Nephron (organoid): ENCODE measurements around the gene TFAM.
A peak's percentile ranks its signal among the peaks of the same experiment; 100 is the strongest.
"Not testable (repeated sequence)": the region's sequence is repeated elsewhere in the genome, so short reads cannot be mapped to it uniquely, and the experiment has no call there.

Source experiments
- H3K27ac Mint-ChIP-seq, 3 experiments: 2 replicates each; pipeline ENCODE4 v1.8.0; 2020; ENCODE audit warnings: mixed read lengths in 3 of 3, mild to moderate bottlenecking in 2 of 3, moderate library complexity in 1 of 3
- H3K27me3 Mint-ChIP-seq: 2 replicates; pipeline ENCODE4 v1.8.0; 2021; ENCODE audit warnings: low read depth, mild to moderate bottlenecking, moderate library complexity, mixed read lengths
- H3K36me3 Mint-ChIP-seq: 2 replicates; pipeline ENCODE4 v1.8.0; 2020; ENCODE audit warnings: low read depth, mixed read lengths
- H3K4me1 Mint-ChIP-seq: 2 replicates; pipeline ENCODE4 v1.8.0; 2020; ENCODE audit warnings: mixed read lengths
- H3K4me3 Mint-ChIP-seq, 3 experiments: 2 replicates each; pipeline ENCODE4 v1.8.0; 2020; ENCODE audit warnings: mild to moderate bottlenecking in 3 of 3, mixed read lengths in 3 of 3, moderate library complexity in 2 of 3
- H3K9me3 Mint-ChIP-seq: 2 replicates; pipeline ENCODE4 v1.8.0; 2020; ENCODE audit warnings: mixed read lengths
- TF ChIP-seq, protein P1 (sequence below), 3 experiments: fragments of 200-600 bp; sonication (generic); IDR thresholded peaks; one replicate each; pipeline ENCODE4 v1.5.0; 2021; ENCODE audit warnings: antibody characterized with exemption in 3 of 3; ENCODE audit not compliant: unreplicated experiment in 3 of 3

TFAM gene

DNA sequence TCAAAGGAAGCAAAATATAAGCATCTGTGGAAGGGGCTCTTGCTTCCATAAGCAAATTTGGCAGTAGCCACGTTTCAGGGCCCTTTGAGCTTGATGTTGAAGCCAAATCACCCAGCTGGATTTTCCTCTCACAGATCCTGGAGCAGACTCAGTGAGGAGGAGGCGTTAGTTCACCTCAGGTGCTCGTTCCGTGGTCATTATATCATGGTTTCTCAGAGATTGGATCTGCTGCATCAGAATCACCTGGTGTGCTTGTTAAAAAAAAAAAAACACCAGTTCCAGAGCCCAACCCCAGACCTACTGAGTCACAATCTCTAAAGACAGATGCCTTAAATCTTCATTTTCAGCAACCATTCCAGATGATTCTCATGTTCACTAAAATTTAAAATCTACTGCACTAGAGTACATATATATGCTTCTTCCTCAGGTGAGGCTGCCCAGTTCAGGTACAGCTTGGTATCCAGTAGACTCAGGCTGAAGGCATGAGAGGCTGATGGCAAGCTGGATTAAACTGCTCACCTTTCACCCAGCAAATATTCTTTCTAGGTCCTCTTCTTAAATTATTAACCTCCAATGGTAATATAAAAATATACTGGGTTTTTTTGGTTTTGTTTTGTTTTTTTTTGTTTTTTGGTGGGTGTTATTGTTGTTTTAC is 24.9 kb downstream of the TFAM start:
- H3K36me3 Mint-ChIP-seq, result no peaks in the 10 kb centered on the region
- peaks cover 4% of the 10 kb centered on the region for H3K4me1 Mint-ChIP-seq

DNA sequence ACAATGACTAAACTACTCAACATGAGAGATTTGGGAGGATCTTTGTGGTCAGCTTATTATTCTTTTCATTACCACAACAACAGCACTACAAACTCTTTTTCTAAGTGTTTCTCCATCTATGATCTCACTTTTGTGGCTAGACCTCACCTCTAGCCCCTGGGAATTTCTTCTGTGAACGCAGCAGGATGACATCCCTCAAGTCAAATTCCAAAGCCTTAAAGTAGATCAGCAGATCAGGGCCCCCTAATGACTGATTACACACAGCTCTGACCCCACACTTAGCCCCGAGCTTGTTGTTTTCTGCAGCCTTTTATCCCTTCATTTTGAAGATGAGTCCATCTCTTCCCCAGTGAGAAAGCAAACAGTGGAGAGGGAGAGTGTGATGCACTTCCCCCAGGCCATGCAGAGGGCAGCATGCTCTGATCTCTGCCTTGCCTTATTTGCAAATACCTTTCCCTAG is 27.3 kb downstream of the TFAM start:
- TF ChIP-seq, protein P1, sequence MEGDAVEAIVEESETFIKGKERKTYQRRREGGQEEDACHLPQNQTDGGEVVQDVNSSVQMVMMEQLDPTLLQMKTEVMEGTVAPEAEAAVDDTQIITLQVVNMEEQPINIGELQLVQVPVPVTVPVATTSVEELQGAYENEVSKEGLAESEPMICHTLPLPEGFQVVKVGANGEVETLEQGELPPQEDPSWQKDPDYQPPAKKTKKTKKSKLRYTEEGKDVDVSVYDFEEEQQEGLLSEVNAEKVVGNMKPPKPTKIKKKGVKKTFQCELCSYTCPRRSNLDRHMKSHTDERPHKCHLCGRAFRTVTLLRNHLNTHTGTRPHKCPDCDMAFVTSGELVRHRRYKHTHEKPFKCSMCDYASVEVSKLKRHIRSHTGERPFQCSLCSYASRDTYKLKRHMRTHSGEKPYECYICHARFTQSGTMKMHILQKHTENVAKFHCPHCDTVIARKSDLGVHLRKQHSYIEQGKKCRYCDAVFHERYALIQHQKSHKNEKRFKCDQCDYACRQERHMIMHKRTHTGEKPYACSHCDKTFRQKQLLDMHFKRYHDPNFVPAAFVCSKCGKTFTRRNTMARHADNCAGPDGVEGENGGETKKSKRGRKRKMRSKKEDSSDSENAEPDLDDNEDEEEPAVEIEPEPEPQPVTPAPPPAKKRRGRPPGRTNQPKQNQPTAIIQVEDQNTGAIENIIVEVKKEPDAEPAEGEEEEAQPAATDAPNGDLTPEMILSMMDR (IDR thresholded peaks at IDR 0.05; ENCODE audit: unreplicated experiment in 3 of 3), result no peak
- H3K9me3 Mint-ChIP-seq, result peaks cover 2% of the 10 kb centered on the region
- H3K4me3 Mint-ChIP-seq, result no peak overlapping the region

More for the DNA sequence above, 24.9 kb downstream of the TFAM start:
- TF ChIP-seq, protein P1 (IDR thresholded peaks at IDR 0.05; ENCODE audit: unreplicated experiment in 3 of 3), result no peak
- Mint-ChIP-seq H3K27me3 (no peaks in the 10 kb centered on the region), H3K4me3 (no peak overlapping the region), H3K27ac (no peak overlapping the region), H3K9me3 (peaks cover 2% of the 10 kb centered on the region)

DNA sequence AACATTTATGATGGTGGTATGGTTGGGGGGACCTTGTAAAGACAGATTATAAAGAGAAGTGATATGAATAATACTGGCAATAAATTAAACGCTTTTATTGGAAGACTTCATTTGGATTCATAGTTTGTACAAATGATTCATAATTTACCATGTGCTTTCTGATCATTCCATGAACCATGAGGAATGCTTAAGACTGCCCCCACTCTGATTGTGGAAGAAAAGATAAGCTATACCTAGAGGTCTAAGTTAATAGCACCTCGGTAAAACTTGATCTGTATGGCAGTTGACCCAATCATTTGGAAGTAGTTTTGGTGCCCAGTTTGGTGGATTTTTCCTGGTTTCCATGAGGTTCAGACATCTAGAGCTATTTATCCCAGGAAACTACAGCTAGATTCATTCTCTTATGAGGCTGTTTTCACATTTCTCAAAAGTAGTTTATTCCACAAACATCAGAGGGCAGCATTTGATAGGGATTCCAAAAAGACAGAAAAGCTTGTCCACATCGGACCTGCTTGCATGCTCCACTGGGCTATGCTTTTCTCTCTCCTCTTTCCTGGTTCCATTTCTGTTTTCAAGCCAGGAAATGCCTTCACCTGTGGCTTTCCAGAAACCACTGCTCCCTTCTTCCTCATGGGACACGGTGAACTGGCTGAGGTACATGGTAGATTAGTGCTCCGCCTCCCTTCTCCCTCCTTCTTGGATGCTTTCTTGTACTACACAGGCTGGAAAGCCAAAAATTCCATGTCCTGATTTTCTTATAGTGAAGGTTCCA is 29.2 kb downstream of the TFAM start:
- H3K27ac Mint-ChIP-seq, result peak overlapping the region in 2 of 3 experiments; percentile 13 to 59
- no peak overlapping the region for H3K4me3 Mint-ChIP-seq
- H3K27me3 Mint-ChIP-seq, result no peaks in the 10 kb centered on the region
- H3K36me3 Mint-ChIP-seq, result no peaks in the 10 kb centered on the region
- H3K4me1 Mint-ChIP-seq, result peaks cover 4% of the 10 kb centered on the region
- peaks cover 6% of the 10 kb centered on the region for H3K9me3 Mint-ChIP-seq
- TF ChIP-seq, protein P1 (IDR thresholded peaks at IDR 0.05; ENCODE audit: unreplicated experiment in 3 of 3), result peak; percentile 49 to 59 (median 57)

More for the DNA sequence above, 27.3 kb downstream of the TFAM start:
- Mint-ChIP-seq H3K27me3 (no peaks in the 10 kb centered on the region), H3K36me3 (no peaks in the 10 kb centered on the region), H3K4me1 (peaks cover 4% of the 10 kb centered on the region), H3K27ac (no peak overlapping the region)

DNA sequence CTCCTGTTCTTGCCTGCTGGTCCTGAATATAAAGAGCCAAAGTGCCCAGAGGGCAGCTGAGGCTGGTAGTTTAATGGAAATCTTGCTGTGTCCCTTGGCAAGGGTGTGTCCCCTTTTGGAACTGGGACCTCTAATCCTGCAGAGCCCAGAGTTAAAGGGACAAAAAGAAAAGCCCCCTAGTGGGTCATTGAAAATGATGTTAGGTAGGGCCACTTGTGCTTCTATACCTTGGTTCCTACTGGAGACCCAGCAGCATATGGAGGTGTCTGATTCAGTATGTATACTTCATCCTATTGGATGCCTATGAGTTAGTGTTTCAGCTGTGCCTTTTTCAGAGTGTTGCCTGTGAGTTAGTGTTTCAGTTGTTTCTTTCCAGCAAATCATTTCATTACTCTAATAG is 30.5 kb downstream of the TFAM start:
- TF ChIP-seq, protein P1 (IDR thresholded peaks at IDR 0.05; ENCODE audit: unreplicated experiment in 3 of 3), result no peak
- no peaks in the 10 kb centered on the region for H3K36me3 Mint-ChIP-seq
- H3K4me3 Mint-ChIP-seq, result no peak overlapping the region
- no peaks in the 10 kb centered on the region for H3K27me3 Mint-ChIP-seq
- no peak overlapping the region for H3K27ac Mint-ChIP-seq
- H3K4me1 Mint-ChIP-seq, result peaks cover 4% of the 10 kb centered on the region
- H3K9me3 Mint-ChIP-seq, result peaks cover 15% of the 10 kb centered on the region

DNA sequence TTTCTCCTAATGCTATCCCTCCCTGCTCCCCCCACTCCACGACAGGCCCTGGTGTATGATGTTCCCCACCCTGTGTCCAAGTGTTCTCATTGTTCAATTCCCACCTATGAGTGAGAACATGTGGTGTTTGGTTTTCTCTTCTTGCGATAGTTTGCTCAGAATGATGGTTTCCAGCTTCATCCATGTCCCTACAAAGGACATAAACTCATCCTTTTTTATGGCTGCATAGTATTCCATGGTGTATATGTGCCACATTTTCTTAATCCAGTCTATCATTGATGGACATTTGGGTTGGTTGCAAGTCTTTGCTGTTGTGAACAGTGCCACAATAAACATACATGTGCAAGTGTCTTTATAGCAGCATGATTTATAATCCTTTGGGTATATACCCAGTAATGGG is 32.7 kb downstream of the TFAM start:
- H3K36me3 Mint-ChIP-seq, H3K4me1 Mint-ChIP-seq, H3K4me3 Mint-ChIP-seq, H3K27me3 Mint-ChIP-seq, H3K27ac Mint-ChIP-seq: not testable (repeated sequence)
- H3K9me3 Mint-ChIP-seq, result peaks cover 27% of the 10 kb centered on the region

DNA sequence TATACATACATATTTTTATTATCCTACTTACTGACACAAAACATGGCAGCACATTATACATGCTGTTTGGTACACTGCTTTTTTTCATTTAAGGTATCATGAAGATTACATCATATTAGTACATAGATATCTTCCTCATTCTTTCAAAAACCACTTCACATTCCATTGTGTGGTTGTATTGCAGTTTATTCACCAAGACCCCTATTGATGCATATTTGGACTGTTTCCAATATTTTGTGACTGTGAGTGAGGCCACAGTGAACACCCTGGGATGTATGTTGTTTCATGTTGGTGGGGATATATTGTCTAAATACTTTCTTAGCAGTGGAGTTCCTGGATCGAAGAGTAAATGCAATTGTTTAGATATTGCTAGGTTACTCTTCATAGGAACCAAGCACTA is 39.0 kb downstream of the TFAM start:
- Mint-ChIP-seq H3K4me1 (no peaks in the 10 kb centered on the region), H3K4me3 (no peak overlapping the region), H3K9me3 (peaks cover 49% of the 10 kb centered on the region), H3K27me3 (no peaks in the 10 kb centered on the region), H3K27ac (no peak overlapping the region), H3K36me3 (peaks cover 3% of the 10 kb centered on the region)
- TF ChIP-seq, protein P1 (IDR thresholded peaks at IDR 0.05; ENCODE audit: unreplicated experiment in 3 of 3), result no peak

DNA sequence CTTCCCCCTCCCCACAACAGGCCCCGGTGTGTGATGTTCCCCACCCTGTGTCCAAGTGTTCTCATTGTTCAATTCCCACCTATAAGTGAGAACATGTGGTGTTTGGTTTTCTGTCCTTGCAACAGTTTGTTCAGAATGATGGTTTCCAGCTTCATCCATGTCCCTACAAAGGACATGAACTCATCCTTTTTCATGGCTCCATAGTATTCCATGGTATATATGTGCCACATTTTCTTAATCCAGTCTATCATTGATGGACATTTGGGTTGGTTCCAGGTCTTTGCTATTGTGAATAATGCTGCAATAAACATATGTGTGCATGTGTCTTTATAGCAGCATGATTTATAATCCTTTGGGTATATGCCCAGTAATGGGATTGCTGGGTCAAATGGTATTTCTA is 43.2 kb downstream of the TFAM start:
- H3K4me3 Mint-ChIP-seq, H3K4me1 Mint-ChIP-seq, H3K27me3 Mint-ChIP-seq, H3K27ac Mint-ChIP-seq, H3K36me3 Mint-ChIP-seq: not testable (repeated sequence)
- peaks cover 31% of the 10 kb centered on the region for H3K9me3 Mint-ChIP-seq
